Measurements from ENCODE around the gene PGM2.

Gene PGM2

DNA sequence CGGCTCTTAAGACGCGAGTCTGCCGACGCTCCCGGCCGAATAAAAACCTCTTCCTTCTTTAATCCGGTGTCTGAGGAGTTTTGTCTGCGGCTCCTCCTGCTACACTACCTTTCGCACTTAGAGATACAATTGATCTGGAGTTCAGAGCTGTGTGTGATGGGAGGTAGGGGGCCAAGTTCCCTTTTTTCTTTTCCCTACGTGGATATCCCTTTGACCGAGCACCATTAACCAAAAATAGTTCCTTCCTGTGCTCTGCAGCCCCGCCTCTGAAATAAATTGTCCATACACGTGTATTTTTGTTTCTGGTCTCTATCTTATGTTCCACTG lies 555 bp upstream of the PGM2 start:
- no peaks in the 10 kb centered on the region for H3K9me3 ChIP-seq (ENCODE audit: severe bottlenecking)
- H3K27me3 ChIP-seq (ENCODE audit: insufficient read depth, poor library complexity, severe bottlenecking) = no peaks in the 10 kb centered on the region
- H3K4me1 ChIP-seq (ENCODE audit: insufficient read depth, poor library complexity, severe bottlenecking) = peaks cover 26% of the 10 kb centered on the region
- DNase-seq (ENCODE audit: low spot score) (no peak), ATAC-seq (ENCODE audit: low read depth) (peak; percentile 20)
- peaks cover 13% of the 10 kb centered on the region for H3K36me3 ChIP-seq (ENCODE audit: low read depth)
- peak overlapping the region; percentile 58 for H3K27ac ChIP-seq (ENCODE audit: poor library complexity, severe bottlenecking)
- H3K4me3 ChIP-seq (ENCODE audit: severe bottlenecking) = peak overlapping the region; percentile 62
- no peak for TF ChIP-seq CTCF (IDR thresholded peaks at IDR 0.05; ENCODE audit: poor library complexity, severe bottlenecking)

DNA sequence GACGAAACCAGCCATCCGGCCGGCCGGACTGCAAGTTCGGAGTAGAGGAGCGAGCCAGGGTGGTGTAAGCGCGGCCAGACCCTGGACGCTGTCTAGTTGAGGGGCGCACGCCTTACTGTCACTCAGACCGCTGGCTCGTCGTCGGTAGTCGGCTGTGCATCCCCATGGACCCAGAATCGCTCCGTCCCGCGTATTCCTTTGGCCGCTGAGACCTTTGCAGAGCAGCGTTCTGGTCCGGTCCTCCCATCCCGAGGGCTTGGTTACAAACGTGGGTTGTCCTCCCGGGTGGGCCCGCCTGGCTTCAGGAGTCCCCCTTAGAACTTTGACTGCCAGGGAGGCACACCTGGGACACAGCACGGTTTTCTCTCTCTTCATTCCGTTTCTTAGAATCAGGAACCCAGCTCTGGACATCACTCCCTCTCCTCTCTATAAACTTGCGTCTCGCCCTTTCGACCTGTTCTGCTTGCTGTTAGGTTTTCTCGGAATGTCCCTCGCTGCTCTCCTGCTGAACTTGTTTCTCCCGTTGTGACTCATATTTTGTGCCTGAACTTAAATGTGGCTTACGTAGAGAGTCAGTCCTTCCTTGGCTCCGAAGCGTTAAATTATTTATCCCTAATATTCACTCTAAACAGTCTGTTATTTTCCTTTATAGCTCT lies 672 bp downstream of the PGM2 start:
- ATAC-seq (ENCODE audit: low read depth) (peak; percentile 32), DNase-seq (ENCODE audit: low spot score) (peak; percentile 55)
- peak overlapping the region; percentile 58 for H3K27ac ChIP-seq (ENCODE audit: poor library complexity, severe bottlenecking)

GRCh38 chr4:37827802-37828321 lies 1.4 kb downstream of the PGM2 start:
- H3K4me3 ChIP-seq (ENCODE audit: severe bottlenecking) = peak overlapping the region; percentile 62
- no peaks in the 10 kb centered on the region for H3K27me3 ChIP-seq (ENCODE audit: insufficient read depth, poor library complexity, severe bottlenecking)
- no peaks in the 10 kb centered on the region for H3K9me3 ChIP-seq (ENCODE audit: severe bottlenecking)
- no peak for ATAC-seq (ENCODE audit: low read depth)
- H3K4me1 ChIP-seq (ENCODE audit: insufficient read depth, poor library complexity, severe bottlenecking) = peaks cover 26% of the 10 kb centered on the region
- DNase-seq (ENCODE audit: low spot score) = no peak
- peaks cover 31% of the 10 kb centered on the region for H3K36me3 ChIP-seq (ENCODE audit: low read depth)
- no peak for TF ChIP-seq CTCF (IDR thresholded peaks at IDR 0.05; ENCODE audit: poor library complexity, severe bottlenecking)
- H3K27ac ChIP-seq (ENCODE audit: poor library complexity, severe bottlenecking) = peak overlapping the region; percentile 58

More for the DNA sequence above, 672 bp downstream of the PGM2 start:
- peaks cover 26% of the 10 kb centered on the region for H3K4me1 ChIP-seq (ENCODE audit: insufficient read depth, poor library complexity, severe bottlenecking)
- H3K9me3 ChIP-seq (ENCODE audit: severe bottlenecking) = no peaks in the 10 kb centered on the region
- H3K36me3 ChIP-seq (ENCODE audit: low read depth) = peaks cover 24% of the 10 kb centered on the region
- peak overlapping the region; percentile 62 for H3K4me3 ChIP-seq (ENCODE audit: severe bottlenecking)
- H3K27me3 ChIP-seq (ENCODE audit: insufficient read depth, poor library complexity, severe bottlenecking) = no peaks in the 10 kb centered on the region
- no peak for TF ChIP-seq CTCF (IDR thresholded peaks at IDR 0.05; ENCODE audit: poor library complexity, severe bottlenecking)

DNA sequence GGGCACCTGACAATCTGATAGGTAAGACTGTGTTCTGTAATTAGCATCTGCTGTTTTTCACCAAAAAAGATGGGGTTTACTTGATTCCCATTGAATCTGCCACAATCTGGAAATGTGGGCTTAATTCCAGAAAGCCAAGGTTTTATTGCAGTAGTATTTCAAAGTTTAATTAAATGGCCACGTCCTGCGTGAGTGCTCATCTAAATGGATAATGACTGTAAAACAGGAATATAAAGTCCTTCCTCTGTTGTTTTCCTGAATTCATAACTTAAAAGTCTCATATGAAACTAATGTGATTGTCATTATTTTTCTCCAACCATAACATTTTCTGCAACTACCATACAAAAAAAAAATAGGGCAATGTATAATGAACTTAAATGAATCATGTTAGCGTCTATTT lies 2.4 kb downstream of the PGM2 start:
- peaks cover 41% of the 10 kb centered on the region for H3K36me3 ChIP-seq (ENCODE audit: low read depth)
- H3K27me3 ChIP-seq (ENCODE audit: insufficient read depth, poor library complexity, severe bottlenecking) = no peaks in the 10 kb centered on the region
- no peak overlapping the region for H3K27ac ChIP-seq (ENCODE audit: poor library complexity, severe bottlenecking)
- no peak for TF ChIP-seq CTCF (IDR thresholded peaks at IDR 0.05; ENCODE audit: poor library complexity, severe bottlenecking)
- peaks cover 26% of the 10 kb centered on the region for H3K4me1 ChIP-seq (ENCODE audit: insufficient read depth, poor library complexity, severe bottlenecking)
- ATAC-seq (ENCODE audit: low read depth) (no peak), DNase-seq (ENCODE audit: low spot score) (no peak)
- no peak overlapping the region for H3K4me3 ChIP-seq (ENCODE audit: severe bottlenecking)
- no peaks in the 10 kb centered on the region for H3K9me3 ChIP-seq (ENCODE audit: severe bottlenecking)

- Histone ChIP-seq H3K9me3 (ENCODE audit: severe bottlenecking) (no peaks in the 10 kb centered on the region), H3K36me3 (ENCODE audit: low read depth) (peaks cover 59% of the 10 kb centered on the region), H3K4me1 (ENCODE audit: insufficient read depth, poor library complexity, severe bottlenecking) (peaks cover 22% of the 10 kb centered on the region), H3K4me3 (ENCODE audit: severe bottlenecking) (no peak overlapping the region), H3K27me3 (ENCODE audit: insufficient read depth, poor library complexity, severe bottlenecking) (no peaks in the 10 kb centered on the region), H3K27ac (ENCODE audit: poor library complexity, severe bottlenecking) (peak overlapping the region; percentile 42)
- DNase-seq (ENCODE audit: low spot score) = peak; percentile 79
- no peak for TF ChIP-seq CTCF (IDR thresholded peaks at IDR 0.05; ENCODE audit: poor library complexity, severe bottlenecking)
- ATAC-seq (ENCODE audit: low read depth) = peak; percentile 56
Measured at GRCh38 chr4:37830640-37831039, 4.2 kb downstream of the PGM2 start.
